WTC11 (cell line): Measurements from ENCODE around the gene SETD1B. TPM values are rescaled to one million over a fixed set of nuclear protein-coding genes. Genes with fewer than 3 reads are reported as not detected.

ENCODE experiments used
- ATAC-seq: fragments of 200-7000 bp; cut with Tn5 transposase; 2 replicates; pipeline ENCODE4 v1.10.0; 2021; ENCODE audit warnings: mild to moderate bottlenecking, moderate library complexity
- CTCF ChIA-PET: fragments of 300-600 bp; sonication (Branson Sonifier 250); formaldehyde crosslinking; loops from one replicate; lab custom pipeline; 2021; ENCODE audit warnings: antibody characterized with exemption; lab: Charles Lee
- POLR2A ChIA-PET: fragments of 350-600 bp; sonication (Branson Sonifier 250); formaldehyde crosslinking; loops from one replicate; lab custom pipeline; 2021; ENCODE audit warnings: antibody characterized with exemption; lab: Charles Lee
- DNase-seq: peaks from one replicate; pipeline ENCODE4 v3.0.0; 2021; ENCODE audit warnings: low spot score
- H3K27ac Mint-ChIP-seq: 2 replicates; pipeline ENCODE4 v1.8.0; 2021; ENCODE audit warnings: mixed read lengths
- H3K27me3 Mint-ChIP-seq: 2 replicates; pipeline ENCODE4 v1.8.0; 2021; ENCODE audit warnings: low read depth, mild to moderate bottlenecking, moderate library complexity, mixed read lengths
- H3K36me3 Mint-ChIP-seq: 2 replicates; pipeline ENCODE4 v1.8.0; 2021; ENCODE audit warnings: mixed read lengths
- H3K4me1 Mint-ChIP-seq: 2 replicates; pipeline ENCODE4 v1.8.0; 2022; ENCODE audit warnings: mixed read lengths
- H3K4me3 Mint-ChIP-seq: 2 replicates; pipeline ENCODE4 v1.8.0; 2021; ENCODE audit warnings: mild to moderate bottlenecking, moderate library complexity, mixed read lengths
- H3K9me3 Mint-ChIP-seq: 2 replicates; pipeline ENCODE4 v1.8.0; 2021; ENCODE audit warnings: mixed read lengths
- ATF1 ChIP-seq: sonication (generic); formaldehyde crosslinking; IDR thresholded peaks from 2 replicates; pipeline ENCODE4 v1.8.1; 2023; ENCODE audit warnings: mild to moderate bottlenecking, moderate library complexity, missing genetic modification reagents
- CREB1 ChIP-seq: sonication (generic); formaldehyde crosslinking; IDR thresholded peaks from 2 replicates; pipeline ENCODE4 v1.8.0; 2023; ENCODE audit warnings: mild to moderate bottlenecking, missing genetic modification reagents
- CTCF ChIP-seq: fragments of 200-600 bp; IDR thresholded peaks from 2 replicates; pipeline ENCODE4 v1.8.0; 2022; ENCODE audit warnings: antibody characterized with exemption
- ETV6 ChIP-seq: sonication (generic); formaldehyde crosslinking; IDR thresholded peaks from 2 replicates; pipeline ENCODE4 v1.8.1; 2022; ENCODE audit warnings: mild to moderate bottlenecking, missing genetic modification reagents
- FOXK1 ChIP-seq: sonication (generic); formaldehyde crosslinking; IDR thresholded peaks from 2 replicates; pipeline ENCODE4 v1.8.0; 2022; ENCODE audit warnings: mild to moderate bottlenecking, moderate library complexity, missing genetic modification reagents
- IRF2 ChIP-seq: sonication (generic); formaldehyde crosslinking; IDR thresholded peaks from 2 replicates; pipeline ENCODE4 v1.8.0; 2022; ENCODE audit warnings: low read depth, missing genetic modification reagents, borderline replicate concordance
- MXD4 ChIP-seq: fragments of 250-450 bp; sonication (Bioruptor Pico); IDR thresholded peaks from 2 replicates; pipeline ENCODE4 v1.8.0; 2021; ENCODE audit warnings: mild to moderate bottlenecking, moderate library complexity, borderline replicate concordance
- PRRX2 ChIP-seq: fragments of 250-450 bp; sonication (Bioruptor Pico); IDR thresholded peaks from 2 replicates; pipeline ENCODE4 v1.8.0; 2021; ENCODE audit warnings: mild to moderate bottlenecking
- SP1 ChIP-seq: sonication (generic); formaldehyde crosslinking; conservative IDR thresholded peaks from 2 replicates; pipeline ENCODE4 v1.8.1; 2022; ENCODE audit warnings: missing genetic modification reagents
- TP53 ChIP-seq: sonication (generic); formaldehyde crosslinking; IDR thresholded peaks from 2 replicates; pipeline ENCODE4 v1.8.1; 2023; ENCODE audit warnings: mild to moderate bottlenecking, missing genetic modification reagents
- USF2 ChIP-seq: sonication (generic); formaldehyde crosslinking; IDR thresholded peaks from 2 replicates; pipeline ENCODE4 v1.8.1; 2023; ENCODE audit warnings: mild to moderate bottlenecking, missing genetic modification reagents, moderate library complexity
- ZNF219 ChIP-seq: sonication (generic); formaldehyde crosslinking; IDR thresholded peaks from 2 replicates; pipeline ENCODE4 v1.8.0; 2023; ENCODE audit warnings: missing genetic modification reagents, mild to moderate bottlenecking, borderline replicate concordance
- ZNF232 ChIP-seq: sonication (generic); formaldehyde crosslinking; IDR thresholded peaks from 2 replicates; pipeline ENCODE4 v1.8.0; 2022; ENCODE audit warnings: mild to moderate bottlenecking, missing genetic modification reagents
- ZNF512 ChIP-seq: sonication (generic); formaldehyde crosslinking; IDR thresholded peaks from 2 replicates; pipeline ENCODE4 v1.8.1; 2022; ENCODE audit warnings: missing genetic modification reagents, borderline replicate concordance
- ZSCAN18 ChIP-seq: fragments of 250-450 bp; sonication (Bioruptor Pico); IDR thresholded peaks from 2 replicates; pipeline ENCODE4 v2.1.2; 2022; ENCODE audit warnings: mild to moderate bottlenecking, moderate library complexity
- total RNA-seq: library from RNA; stranded (reverse); gene quantifications from 3 replicates; pipeline ENCODE4 v1.2.3, GENCODE V29; 2021
- TF ChIP-seq, protein P1 (sequence below): sonication (generic); formaldehyde crosslinking; conservative IDR thresholded peaks from 2 replicates; pipeline ENCODE4 v1.8.1; 2023; ENCODE audit warnings: mild to moderate bottlenecking, low read depth, missing genetic modification reagents, moderate library complexity
- TF ChIP-seq, protein P2 (sequence below): sonication (generic); formaldehyde crosslinking; IDR thresholded peaks from 2 replicates; pipeline ENCODE4 v1.8.0; 2023; ENCODE audit warnings: missing genetic modification reagents, mild to moderate bottlenecking, borderline replicate concordance
- TF ChIP-seq, protein P3 (sequence below): sonication (generic); formaldehyde crosslinking; IDR thresholded peaks from 2 replicates; pipeline ENCODE4 v1.8.1; 2023; ENCODE audit warnings: mild to moderate bottlenecking, missing genetic modification reagents
- TF ChIP-seq, protein P4 (sequence below): sonication (generic); formaldehyde crosslinking; IDR thresholded peaks from 2 replicates; pipeline ENCODE4 v1.8.0; 2023; ENCODE audit warnings: mild to moderate bottlenecking, missing genetic modification reagents

Gene SETD1B
- total RNA-seq, 1 experiment from 2014 or later: 19.5 TPM

DNA sequence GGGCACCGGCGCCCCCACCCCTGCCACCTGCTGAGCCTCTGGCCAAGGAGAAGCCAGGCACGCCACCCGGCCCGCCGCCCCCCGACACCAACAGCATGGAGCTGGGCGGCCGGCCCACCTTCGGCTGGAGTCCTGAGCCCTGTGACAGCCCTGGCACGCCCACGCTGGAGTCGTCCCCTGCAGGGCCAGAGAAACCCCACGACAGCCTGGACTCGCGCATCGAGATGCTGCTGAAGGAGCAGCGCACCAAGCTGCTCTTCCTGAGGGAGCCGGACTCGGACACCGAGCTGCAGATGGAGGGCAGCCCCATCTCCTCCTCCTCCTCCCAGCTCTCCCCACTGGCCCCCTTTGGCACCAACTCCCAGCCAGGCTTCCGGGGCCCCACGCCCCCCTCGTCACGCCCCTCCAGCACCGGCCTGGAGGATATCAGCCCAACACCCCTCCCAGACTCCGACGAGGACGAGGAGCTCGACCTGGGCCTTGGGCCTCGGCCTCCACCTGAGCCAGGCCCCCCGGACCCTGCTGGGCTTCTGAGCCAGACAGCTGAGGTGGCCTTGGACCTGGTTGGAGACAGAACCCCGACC is 6.5 kb downstream of the SETD1B start:
- Mint-ChIP-seq H3K4me3 (no peak overlapping the region), H3K9me3 (no peaks in the 10 kb centered on the region), H3K36me3 (peaks cover 11% of the 10 kb centered on the region), H3K4me1 (peaks cover 43% of the 10 kb centered on the region), H3K27ac (no peak overlapping the region), H3K27me3 (no peaks in the 10 kb centered on the region)
- CTCF ChIA-PET: interaction anchor here (0.5 to 11.9 kb wide), 10 partner anchors 12 to 254 kb away, joined by 3 to 532 read pairs (median 18); partner anchors contain the start of genes CFAP251, PSMD9, RHOF and SETD1B
- no peak for DNase-seq
- no peak for ATAC-seq
- POLR2A ChIA-PET: interaction anchor here (8.7 kb wide), 1 partner anchor 12 kb away, joined by 161 read pairs; the partner anchor contains the start of gene RHOF
- TF ChIP-seq CREB1 (CRISPR knock-in tag) (no peak), IRF2 (no peak), ZNF219 (no peak), SP1 (no peak), ZNF232 (CRISPR knock-in tag) (no peak), ZSCAN18 (CRISPR knock-in tag) (no peak), ZNF512 (CRISPR knock-in tag) (no peak), TP53 (CRISPR knock-in tag) (no peak), MXD4 (no peak), FOXK1 (CRISPR knock-in tag) (no peak), CTCF (no peak), ETV6 (CRISPR knock-in tag) (no peak), PRRX2 (CRISPR knock-in tag) (no peak), ATF1 (CRISPR knock-in tag) (no peak), USF2 (CRISPR knock-in tag) (no peak)
- TF ChIP-seq, protein P1, sequence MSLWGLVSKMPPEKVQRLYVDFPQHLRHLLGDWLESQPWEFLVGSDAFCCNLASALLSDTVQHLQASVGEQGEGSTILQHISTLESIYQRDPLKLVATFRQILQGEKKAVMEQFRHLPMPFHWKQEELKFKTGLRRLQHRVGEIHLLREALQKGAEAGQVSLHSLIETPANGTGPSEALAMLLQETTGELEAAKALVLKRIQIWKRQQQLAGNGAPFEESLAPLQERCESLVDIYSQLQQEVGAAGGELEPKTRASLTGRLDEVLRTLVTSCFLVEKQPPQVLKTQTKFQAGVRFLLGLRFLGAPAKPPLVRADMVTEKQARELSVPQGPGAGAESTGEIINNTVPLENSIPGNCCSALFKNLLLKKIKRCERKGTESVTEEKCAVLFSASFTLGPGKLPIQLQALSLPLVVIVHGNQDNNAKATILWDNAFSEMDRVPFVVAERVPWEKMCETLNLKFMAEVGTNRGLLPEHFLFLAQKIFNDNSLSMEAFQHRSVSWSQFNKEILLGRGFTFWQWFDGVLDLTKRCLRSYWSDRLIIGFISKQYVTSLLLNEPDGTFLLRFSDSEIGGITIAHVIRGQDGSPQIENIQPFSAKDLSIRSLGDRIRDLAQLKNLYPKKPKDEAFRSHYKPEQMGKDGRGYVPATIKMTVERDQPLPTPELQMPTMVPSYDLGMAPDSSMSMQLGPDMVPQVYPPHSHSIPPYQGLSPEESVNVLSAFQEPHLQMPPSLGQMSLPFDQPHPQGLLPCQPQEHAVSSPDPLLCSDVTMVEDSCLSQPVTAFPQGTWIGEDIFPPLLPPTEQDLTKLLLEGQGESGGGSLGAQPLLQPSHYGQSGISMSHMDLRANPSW (CRISPR knock-in tag): no peak
- TF ChIP-seq, protein P2, sequence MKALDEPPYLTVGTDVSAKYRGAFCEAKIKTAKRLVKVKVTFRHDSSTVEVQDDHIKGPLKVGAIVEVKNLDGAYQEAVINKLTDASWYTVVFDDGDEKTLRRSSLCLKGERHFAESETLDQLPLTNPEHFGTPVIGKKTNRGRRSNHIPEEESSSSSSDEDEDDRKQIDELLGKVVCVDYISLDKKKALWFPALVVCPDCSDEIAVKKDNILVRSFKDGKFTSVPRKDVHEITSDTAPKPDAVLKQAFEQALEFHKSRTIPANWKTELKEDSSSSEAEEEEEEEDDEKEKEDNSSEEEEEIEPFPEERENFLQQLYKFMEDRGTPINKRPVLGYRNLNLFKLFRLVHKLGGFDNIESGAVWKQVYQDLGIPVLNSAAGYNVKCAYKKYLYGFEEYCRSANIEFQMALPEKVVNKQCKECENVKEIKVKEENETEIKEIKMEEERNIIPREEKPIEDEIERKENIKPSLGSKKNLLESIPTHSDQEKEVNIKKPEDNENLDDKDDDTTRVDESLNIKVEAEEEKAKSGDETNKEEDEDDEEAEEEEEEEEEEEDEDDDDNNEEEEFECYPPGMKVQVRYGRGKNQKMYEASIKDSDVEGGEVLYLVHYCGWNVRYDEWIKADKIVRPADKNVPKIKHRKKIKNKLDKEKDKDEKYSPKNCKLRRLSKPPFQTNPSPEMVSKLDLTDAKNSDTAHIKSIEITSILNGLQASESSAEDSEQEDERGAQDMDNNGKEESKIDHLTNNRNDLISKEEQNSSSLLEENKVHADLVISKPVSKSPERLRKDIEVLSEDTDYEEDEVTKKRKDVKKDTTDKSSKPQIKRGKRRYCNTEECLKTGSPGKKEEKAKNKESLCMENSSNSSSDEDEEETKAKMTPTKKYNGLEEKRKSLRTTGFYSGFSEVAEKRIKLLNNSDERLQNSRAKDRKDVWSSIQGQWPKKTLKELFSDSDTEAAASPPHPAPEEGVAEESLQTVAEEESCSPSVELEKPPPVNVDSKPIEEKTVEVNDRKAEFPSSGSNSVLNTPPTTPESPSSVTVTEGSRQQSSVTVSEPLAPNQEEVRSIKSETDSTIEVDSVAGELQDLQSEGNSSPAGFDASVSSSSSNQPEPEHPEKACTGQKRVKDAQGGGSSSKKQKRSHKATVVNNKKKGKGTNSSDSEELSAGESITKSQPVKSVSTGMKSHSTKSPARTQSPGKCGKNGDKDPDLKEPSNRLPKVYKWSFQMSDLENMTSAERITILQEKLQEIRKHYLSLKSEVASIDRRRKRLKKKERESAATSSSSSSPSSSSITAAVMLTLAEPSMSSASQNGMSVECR: no peak
- TF ChIP-seq, protein P3, sequence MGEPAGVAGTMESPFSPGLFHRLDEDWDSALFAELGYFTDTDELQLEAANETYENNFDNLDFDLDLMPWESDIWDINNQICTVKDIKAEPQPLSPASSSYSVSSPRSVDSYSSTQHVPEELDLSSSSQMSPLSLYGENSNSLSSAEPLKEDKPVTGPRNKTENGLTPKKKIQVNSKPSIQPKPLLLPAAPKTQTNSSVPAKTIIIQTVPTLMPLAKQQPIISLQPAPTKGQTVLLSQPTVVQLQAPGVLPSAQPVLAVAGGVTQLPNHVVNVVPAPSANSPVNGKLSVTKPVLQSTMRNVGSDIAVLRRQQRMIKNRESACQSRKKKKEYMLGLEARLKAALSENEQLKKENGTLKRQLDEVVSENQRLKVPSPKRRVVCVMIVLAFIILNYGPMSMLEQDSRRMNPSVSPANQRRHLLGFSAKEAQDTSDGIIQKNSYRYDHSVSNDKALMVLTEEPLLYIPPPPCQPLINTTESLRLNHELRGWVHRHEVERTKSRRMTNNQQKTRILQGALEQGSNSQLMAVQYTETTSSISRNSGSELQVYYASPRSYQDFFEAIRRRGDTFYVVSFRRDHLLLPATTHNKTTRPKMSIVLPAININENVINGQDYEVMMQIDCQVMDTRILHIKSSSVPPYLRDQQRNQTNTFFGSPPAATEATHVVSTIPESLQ (CRISPR knock-in tag): no peak
- TF ChIP-seq, protein P4, sequence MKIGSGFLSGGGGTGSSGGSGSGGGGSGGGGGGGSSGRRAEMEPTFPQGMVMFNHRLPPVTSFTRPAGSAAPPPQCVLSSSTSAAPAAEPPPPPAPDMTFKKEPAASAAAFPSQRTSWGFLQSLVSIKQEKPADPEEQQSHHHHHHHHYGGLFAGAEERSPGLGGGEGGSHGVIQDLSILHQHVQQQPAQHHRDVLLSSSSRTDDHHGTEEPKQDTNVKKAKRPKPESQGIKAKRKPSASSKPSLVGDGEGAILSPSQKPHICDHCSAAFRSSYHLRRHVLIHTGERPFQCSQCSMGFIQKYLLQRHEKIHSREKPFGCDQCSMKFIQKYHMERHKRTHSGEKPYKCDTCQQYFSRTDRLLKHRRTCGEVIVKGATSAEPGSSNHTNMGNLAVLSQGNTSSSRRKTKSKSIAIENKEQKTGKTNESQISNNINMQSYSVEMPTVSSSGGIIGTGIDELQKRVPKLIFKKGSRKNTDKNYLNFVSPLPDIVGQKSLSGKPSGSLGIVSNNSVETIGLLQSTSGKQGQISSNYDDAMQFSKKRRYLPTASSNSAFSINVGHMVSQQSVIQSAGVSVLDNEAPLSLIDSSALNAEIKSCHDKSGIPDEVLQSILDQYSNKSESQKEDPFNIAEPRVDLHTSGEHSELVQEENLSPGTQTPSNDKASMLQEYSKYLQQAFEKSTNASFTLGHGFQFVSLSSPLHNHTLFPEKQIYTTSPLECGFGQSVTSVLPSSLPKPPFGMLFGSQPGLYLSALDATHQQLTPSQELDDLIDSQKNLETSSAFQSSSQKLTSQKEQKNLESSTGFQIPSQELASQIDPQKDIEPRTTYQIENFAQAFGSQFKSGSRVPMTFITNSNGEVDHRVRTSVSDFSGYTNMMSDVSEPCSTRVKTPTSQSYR (CRISPR knock-in tag): no peak
